Subcutaneous adipose tissue (tissue), 4 donors: ENCODE results near the gene CYTH1. TPM values are rescaled to one million over a fixed set of nuclear protein-coding genes. Genes with fewer than 3 reads are reported as not detected.

Experiments used
- total RNA-seq, 4 donors: library from RNA; depleted of rRNA; stranded (reverse); fragments of >200 nt; gene quantifications; one replicate each; pipeline ENCODE4 v1.1.0, GENCODE V29; 2016
- TF ChIP-seq, protein P1 (sequence below): fragments of 450-650 bp; IDR thresholded peaks from one replicate; pipeline ENCODE4 v1.5.1; 2016; ENCODE audit warnings: low read depth, mild to moderate bottlenecking, control low read depth, antibody characterized with exemption, moderate library complexity

The CYTH1 gene
- total RNA-seq, 4 donors from 2014 or later: 54.0 to 86.5 (median 71.1) TPM

DNA sequence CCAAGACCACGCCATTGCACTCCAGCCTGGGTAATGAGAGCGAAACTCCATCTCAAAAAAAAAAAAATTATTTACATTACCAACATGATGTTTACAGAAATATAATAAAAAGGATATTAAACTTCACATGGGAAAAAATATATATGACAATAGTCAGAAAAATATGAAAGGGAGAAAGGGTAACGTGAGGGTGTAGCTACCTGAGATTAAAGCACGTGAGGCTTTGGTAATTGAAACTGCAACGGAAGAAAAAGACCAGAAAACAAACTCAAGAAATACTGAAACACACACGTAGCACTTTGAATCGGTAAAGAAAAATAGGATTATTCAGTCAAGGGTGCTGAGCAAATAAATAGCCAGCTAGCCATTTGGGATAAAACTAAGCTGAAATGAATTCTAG lies 53.6 kb downstream of the CYTH1 start:
- TF ChIP-seq, protein P1, sequence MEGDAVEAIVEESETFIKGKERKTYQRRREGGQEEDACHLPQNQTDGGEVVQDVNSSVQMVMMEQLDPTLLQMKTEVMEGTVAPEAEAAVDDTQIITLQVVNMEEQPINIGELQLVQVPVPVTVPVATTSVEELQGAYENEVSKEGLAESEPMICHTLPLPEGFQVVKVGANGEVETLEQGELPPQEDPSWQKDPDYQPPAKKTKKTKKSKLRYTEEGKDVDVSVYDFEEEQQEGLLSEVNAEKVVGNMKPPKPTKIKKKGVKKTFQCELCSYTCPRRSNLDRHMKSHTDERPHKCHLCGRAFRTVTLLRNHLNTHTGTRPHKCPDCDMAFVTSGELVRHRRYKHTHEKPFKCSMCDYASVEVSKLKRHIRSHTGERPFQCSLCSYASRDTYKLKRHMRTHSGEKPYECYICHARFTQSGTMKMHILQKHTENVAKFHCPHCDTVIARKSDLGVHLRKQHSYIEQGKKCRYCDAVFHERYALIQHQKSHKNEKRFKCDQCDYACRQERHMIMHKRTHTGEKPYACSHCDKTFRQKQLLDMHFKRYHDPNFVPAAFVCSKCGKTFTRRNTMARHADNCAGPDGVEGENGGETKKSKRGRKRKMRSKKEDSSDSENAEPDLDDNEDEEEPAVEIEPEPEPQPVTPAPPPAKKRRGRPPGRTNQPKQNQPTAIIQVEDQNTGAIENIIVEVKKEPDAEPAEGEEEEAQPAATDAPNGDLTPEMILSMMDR: no peak

DNA sequence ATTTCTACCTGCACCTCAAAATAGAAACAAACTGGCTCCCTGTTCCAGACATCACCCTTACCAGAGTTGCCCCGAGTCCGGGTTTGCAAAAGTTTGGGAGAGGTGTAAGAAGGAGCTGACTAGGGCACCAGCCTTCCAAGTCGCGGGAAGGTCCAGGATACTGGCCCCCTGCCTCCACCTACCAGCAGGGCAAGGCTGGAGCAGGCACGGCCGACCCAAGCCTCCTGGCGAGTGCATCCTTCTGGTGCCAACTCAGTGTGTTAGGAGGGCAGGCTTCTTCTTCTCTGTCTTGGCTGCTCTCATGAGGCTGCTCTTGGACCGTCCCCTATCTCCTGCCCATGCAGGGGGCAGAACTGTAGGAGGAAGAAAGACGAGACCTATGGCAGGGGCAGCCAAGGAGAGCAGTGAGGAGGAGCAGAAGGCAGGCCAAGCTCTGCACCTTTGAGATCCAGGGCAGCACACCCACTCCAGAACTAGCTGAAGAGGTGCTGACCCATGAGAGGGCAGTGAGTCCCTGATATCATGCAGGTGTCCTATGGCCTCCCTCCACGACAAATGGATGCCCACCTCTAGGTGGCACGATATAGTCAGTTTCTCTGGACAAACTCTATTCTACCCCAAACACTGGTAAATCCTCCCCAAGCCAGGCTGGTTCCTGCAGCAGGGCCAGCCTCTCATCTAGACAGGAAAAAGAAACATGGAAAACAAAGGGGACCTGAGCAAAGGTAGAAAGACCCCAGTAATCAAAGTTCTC lies 54.4 kb downstream of the CYTH1 start:
- TF ChIP-seq, protein P1: no peak

DNA sequence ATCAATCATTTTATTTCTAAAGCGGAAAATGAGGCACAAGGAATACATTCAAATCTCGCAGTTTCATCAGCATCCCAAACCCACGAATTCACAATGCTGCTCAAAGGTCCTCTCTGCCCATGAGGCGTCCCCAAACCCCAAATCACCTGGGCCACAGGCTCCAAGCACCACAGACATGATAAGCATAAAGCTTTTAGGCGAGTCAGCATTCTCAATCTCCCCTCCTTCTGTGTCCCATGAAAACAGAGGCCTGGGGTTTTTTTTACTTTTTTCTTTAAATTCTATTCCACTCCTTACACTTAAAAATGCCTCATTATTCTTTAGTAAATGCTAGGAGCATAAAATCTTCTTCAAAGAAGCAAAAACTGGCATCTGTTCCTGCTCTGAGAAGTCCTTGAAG lies 55.0 kb downstream of the CYTH1 start:
- TF ChIP-seq, protein P1: no peak

DNA sequence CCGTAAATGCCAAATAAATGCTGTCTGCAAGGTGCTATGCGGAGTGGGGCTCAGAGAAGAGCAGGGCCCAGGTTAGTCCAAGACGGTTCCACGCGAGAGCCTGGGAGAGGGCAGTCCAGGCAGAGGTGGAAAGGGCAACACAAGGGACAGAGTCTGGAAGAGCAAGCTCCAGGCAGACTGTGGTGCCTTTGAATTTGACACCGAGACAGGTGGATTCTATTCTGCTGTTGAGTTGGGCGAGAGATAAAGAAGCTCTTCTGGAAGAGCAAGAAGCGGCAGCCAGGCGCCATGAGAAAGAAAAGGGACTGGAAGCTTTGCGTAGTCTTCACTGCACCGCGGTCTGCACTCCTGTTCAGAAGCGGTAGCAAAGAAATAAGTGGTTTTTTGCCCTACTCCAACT lies 55.6 kb downstream of the CYTH1 start:
- TF ChIP-seq, protein P1: no peak

DNA sequence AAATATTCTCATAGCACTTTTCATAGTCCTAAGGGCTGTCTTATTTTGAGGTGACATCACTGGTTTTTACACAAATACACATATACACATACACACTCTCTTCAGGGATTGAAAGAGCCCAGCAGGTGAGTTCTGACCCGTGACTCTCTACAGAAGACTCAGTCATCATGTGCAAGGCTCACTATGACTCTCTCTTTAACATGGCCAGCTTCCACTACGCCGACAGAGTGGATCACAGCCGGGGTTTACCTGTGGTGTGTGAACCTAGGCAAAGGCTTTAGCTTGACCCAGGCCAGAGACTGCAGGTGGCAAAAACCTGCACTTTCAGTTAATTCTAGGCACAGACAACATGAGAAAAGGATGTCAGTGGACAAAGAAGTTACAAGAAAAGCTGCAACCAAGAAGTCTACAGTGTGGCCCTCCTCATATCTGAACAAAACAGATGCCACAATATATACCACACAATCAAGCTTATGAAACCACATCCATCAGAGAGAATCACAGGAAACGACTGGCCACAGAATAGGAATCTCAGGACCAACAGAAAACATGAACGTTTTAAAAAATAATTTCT lies 56.5 kb downstream of the CYTH1 start:
- TF ChIP-seq, protein P1: no peak

DNA sequence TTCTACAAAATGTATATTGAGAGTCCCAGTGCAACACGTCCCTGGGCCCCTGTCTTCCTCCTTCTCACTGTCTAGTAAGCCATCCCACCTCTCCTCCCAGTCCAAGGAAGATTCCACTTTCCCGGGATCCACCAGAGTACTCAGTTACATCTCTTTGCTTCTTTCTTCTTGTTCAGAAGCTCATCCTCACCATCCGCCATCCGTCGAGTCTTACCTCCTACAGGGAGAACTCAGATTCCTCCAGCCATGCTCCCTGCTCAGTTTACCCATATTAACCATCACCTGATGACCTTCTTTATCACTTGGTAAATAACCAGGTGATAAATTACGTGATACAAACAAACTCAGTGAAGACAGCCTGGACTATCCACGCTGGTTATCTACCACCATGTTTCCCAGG lies 57.1 kb downstream of the CYTH1 start:
- TF ChIP-seq, protein P1: no peak

DNA sequence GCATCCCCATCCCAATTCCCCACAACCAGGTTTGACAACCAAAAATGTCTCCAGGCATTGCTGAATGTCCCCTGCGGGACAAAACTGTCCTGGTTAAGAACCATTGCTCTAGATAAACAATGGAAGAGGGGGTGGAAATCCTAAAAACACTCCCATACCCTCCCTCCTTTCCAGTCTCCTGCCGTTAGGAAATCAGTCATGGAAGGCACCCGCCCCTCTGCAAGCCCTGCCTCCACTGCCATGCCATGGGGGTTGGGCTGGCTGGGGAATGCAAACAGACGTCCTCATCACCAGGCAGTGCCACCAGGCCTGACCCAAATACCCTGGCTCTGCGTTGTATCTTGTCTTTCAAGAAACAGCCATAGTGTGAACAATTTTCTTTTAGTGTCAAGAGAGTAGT lies 57.5 kb downstream of the CYTH1 start:
- TF ChIP-seq, protein P1: no peak
